Hindlimb muscle (tissue), 1 donor: ENCODE data around the gene FOXC1. TPM values are rescaled to one million over a fixed set of nuclear protein-coding genes. Genes with fewer than 3 reads are reported as not detected.

Source experiments
- DNase-seq: peaks from one replicate; pipeline ENCODE4 v3.0.0-alpha.2; 2013
- polyA plus RNA-seq: library from polyadenylated mRNA; unstranded; fragments of 120-200 nt; gene quantifications from one replicate; pipeline ENCODE4 v1.2.1, GENCODE V29; 2013; ENCODE audit not compliant: insufficient read length

FOXC1 gene
- polyA plus RNA-seq, 1 donor = 2.0 TPM

DNA sequence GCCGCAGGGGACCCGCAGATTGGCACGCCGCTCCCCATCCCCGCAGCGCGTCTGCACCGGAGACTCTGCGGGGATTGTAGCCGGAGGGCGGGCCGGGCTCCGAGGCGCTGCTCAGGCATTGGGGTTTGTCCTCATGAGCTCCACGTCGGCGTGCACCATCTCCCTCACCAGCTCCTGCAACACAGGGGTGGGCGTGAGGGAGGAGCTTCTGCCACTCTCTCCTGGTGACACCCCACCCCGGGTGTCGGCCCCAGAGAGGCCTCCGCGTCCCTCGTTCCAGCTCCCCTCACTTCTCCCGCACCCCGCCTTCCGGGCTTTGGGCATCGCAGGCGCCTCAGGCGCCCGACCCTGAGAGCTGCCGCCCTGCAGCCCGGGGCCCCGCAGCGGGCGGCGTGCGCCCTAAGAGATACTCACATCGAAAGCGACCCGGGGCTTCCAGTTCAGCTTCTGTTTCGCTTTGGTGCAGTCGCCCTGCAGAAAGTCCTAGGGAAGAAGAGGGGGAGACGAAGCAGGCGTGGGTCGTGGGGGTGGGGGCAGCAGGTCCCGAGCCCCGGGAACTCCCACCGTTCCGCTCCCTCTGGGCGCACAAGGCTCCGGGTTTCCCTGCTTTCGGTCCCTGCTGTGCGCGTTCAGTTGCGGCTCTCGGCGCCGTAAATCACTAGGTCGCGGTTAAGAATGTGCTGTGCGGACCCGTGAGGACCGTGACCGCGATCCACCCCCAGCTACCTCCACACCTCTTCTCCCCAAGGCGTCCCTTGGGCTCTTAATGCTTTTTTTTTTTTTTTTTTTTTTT, 14.5 kb downstream of the FOXC1 start:
- DNase-seq = no peak

DNA sequence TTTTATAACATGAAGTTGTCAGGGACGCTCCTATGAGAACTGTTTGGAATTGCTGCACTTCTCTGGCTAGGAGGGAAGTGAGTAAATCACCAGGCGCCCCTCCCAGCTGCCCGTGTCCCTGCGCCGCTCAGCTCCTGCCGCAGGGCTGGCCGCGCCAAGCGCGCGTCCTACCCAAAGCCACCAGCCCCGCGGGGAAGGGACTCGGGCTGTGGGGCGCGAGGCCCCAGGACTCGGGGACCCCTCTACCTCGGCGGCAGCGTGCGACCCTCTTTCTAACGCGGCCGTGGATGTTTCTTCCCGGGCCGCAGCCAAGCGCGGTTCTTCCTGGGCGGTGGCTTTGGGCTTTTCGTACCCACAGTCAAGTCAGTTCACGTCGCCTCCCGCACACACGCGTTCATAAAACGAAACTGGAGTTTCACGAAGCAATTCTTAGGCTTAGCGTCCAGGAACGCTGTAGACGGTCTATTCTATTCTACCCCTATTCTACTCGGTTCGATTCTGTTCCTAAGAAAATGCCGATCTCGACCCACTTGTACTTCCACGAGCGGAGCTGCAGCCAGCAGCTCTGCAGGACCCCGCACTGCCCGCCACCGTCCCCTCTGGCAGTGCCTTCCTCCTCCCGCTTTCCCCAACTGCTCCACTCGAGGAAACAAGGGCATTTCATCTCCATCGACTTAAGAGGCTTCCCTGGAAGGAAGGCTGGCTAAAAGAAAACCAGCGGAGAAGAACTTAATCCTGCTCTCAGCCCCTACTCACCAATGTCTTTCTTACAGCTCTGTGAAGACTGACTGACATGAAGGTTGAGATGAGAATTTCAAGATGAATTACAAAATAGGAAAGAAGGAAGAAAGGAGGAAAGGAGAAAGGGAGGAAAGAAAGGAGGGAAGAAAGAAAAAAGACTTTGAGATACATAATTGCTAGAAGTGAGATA, 15.4 kb downstream of the FOXC1 start:
- DNase-seq = no peak

DNA sequence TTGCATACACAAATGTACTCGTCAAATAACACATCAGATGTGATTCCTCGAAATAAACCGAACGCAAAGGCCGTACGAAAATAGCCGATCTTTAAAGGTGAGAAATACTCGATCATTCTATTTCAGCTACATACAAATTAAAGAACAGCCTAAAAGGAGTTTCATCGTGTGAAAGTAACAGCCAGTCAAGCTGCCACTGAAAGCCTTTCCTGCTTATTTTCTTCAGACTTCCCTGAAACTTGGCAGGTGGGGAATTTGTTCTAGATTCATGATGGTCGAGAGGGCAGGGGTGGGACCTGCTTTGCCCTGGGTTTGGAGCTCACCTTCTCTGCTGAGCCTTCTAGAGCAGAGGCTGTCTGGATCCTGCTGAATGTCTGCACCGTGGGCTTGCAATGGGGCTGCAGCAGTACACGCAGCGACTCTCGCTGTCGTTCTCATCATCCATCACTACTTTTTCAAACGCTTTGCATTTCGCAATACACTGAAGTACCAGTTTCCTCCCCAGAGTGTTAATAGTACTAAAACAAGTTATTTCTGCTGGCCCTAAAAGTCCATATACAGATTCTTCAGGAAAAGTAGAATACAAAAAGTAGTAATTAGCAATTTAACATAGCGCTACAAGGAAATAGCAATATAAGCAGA, 16.2 kb downstream of the FOXC1 start:
- no peak for DNase-seq

DNA sequence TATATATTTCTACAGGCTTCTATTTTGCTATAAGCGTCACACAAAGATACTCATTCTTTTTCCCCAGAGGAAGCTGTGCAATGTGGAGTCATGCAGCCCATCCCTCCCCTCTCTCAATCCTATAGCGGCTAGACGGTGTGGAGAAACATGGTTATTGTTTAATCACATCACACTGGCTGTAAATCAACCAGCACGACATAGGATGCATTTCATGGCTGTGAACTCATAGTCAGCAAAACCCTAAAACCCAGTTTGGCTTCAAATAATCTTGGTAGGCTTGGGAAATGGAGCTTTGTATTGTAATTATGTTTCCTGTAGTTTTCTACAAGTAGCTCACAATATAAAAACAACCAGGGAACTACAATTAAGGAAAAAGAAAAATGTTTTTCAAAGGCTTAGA, 16.8 kb downstream of the FOXC1 start:
- no peak for DNase-seq

DNA sequence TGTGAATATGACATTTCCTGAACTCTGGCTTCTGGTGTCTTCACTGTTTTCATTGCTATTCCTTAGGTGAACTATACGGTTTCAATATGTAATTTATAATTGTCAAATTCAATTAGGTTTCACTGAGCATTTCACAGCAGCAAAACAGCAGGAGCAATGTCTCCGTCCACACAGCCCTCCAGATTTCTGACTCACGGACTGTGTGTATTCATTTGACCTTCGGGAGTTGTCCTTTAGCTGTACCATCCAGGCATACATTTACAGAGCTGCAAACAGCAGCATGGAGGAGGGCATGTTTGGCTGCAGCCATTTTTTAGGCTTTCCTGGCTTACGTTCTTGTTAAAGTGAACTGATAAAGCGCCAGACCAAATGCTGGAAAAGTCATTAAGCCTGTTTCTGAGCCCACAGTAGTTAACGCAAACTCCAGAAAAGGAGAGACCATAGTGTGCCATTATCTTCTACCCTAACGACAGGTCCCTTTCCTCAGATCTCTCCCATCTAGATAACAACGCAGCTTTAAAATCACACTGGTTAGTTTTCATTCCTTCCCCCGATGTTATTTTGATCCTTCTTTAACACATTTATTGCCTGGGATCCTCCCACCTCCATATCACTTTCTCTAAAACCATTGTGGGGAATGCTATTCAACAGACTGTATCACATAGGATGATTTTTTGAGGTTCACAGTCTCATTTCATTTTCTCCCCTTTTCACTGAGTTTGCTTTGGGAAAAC, 18.3 kb downstream of the FOXC1 start:
- no peak for DNase-seq

DNA sequence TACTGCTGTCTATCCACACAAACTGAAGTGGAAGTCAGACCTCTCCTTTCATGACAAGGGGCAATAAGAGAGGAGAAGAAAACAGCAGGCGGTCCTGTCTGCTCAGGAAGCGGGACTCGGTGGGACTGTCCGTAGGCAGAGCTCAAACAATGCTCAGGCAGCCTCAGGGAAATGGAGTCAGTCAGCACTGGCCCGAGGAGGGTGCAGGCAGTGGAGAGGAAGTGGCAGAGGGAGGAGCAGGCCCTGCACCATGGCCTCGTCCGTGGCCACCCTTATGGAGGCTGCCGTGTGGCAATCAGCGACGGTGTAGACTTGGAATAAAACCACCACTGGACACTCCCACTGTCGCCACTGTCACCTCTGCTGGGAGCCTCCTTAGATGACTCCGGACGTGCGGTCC, 19.6 kb downstream of the FOXC1 start:
- DNase-seq = no peak

DNA sequence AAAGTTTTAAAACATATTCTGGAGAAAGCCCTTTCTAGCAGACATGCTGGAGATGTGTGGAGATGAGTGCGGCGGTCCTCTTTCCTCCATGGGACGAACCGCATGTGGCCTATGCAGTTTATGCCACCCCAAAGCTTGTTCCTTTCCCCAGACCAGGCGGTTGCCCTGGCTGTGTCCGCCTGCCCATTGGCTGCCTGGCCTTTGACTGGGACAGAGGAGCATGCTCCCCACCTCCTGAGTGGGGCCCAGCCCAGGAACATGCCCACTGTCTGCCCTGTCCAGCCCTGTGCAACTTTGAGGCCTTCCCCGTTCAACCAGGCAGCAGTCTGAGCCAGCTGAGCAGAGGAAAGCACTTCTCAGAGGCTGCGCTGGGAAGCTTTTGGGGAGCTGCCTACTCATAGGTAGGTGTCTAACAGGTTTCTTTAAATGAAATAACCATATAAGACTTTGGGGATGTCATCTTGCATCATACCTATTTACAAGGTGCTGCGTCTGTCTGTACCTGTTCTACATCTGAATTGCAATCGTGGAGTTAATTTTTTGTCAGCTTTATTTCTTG, 20.6 kb downstream of the FOXC1 start:
- DNase-seq = no peak

DNA sequence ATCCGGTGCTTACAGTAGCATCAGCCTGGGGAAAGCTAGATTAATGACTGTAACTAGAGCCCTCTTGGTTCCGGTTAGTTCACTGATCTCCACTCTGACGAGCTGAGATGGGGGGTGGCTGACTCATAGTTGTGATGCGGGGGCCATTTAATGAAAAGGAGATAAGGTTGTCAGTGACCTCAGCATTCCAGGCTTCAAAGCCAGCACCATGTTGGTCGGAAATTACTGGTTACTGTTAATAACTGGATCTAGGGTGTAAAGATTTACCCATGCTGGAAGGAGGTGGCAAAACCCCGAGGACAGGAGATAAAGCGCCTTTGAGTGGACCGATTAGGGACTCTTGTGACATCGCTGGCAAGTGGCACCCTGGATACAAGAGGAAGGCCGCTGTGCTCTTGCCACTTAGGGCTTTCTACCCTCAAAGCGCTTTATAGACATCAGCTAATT, 21.1 kb downstream of the FOXC1 start:
- no peak for DNase-seq

DNA sequence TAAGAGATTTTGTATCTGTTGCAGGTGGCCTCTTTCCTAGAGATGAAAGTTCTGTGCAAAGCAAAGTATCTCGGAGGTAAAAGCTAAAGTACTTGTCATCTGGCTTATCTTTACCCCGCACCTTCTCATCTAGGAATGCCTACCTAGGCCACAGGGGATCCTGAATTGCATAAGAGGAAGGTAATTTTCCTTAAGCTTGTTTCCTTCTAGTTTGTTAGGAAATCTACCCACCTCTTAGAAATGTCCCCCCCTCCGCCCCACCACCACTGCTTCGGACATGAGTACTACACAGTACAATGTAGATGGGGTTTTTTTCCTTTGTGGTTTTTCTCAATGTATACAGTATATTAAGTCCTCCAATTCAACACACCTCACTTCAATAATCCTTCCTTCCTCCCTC, 21.5 kb downstream of the FOXC1 start:
- DNase-seq = no peak

DNA sequence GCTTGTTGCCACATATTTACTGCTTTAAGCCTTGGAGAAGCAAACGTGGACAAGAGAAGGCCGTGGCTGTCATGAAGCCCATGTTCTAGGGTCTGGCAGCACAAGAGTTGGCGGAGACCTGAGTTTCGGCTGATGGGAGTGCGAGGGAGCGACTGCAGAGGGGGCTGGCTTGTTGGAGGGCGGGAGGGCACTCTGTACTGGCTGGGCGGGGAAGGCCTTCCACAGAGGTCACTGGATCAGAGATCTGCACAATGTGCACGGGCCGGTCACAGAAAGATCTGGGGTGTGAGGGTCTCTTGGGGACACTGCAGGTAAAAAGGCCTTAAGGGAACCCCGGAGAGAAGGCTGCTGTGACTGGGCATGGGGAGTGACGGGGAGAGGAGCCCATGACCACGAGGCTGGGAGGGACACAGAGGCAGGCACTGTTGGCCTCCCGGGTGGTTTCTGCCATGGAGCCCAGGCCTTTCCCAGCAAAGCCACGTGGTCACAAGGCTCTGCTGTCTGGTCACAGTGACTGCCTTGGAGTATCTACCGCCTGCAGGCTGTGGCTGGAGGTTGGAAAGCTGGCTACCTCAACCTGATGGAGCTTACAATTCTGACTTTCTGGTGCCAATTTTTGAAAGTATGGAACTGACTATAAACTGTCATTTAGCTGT, 23.8 kb downstream of the FOXC1 start:
- no peak for DNase-seq

DNA sequence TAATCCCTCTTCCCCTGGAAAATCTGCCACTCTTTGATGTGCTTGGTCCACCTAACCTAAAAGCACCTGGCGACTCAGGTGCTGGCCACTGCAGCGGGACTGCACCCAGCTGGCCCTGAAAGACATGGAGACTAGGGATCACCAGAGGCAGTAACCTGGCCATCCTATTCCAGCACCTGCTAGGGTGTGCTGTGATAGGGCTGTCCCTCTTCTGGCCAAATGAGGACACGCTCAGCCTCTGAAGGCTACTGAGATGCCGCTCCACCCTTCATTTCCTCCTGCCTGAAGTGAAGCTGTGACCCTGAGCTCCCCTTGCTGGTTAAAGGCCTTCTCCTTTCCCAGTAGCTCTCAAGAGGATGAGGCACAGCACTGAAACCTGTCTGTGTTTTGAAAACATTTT, 24.4 kb downstream of the FOXC1 start:
- no peak for DNase-seq

DNA sequence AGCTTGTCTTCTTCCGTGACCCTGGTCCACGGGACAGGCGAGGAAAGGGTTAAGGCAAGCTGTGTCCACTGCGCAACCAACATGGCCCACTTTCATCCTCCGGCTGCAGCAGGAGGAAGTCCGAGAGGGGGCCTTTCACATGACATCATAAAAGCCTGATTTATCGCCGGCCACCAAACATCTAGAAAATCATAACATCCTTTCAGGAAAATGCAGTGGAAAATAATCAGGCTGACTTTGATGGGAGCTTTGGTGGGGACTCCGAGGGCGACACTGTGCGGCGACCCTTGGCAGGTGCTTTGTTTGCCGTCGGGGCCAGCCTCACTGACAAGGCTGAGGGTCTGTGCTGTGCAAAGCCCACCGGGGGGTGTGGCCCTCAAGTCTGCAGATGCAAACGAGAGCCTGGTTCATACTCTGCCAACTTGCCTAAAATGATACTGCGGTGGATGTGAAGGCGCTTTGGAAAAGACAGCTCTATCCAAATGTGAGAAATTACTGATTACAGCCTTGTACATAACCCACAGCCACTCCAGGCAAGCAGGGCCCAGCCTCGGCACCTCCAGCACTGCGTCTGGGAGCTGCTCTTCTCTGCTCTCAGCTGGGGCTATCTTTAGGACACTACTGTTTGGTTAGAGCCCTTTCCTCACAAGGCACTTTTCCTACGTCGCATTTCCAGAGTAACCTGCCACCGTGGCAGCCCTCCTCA, 25.7 kb downstream of the FOXC1 start:
- no peak for DNase-seq

DNA sequence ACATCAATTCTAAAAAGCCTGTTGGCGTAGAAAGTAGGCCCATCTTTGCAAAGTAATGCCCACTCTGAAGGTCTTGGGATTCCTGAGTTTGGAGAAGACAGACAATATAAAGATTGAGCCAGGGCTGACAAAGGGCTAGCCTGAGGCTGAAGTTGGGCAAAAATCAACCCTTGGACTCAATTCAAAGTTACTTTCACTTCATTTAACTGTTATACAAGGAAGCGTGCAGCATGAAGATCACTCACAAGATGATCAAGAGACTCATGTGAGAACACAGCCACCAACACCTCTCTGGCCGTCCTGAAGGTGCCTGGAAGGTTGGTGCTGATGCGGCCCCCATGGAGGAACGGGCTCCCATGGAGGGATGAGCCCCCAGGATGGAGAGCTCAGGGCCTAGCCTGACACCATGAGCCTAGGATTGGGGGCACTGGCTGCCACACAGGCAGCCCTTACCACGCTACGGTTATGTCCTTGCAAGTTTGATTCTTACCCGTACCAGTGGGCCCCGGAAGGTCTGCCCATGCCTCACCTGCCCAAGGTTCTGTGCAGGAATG, 26.6 kb downstream of the FOXC1 start:
- no peak for DNase-seq

DNA sequence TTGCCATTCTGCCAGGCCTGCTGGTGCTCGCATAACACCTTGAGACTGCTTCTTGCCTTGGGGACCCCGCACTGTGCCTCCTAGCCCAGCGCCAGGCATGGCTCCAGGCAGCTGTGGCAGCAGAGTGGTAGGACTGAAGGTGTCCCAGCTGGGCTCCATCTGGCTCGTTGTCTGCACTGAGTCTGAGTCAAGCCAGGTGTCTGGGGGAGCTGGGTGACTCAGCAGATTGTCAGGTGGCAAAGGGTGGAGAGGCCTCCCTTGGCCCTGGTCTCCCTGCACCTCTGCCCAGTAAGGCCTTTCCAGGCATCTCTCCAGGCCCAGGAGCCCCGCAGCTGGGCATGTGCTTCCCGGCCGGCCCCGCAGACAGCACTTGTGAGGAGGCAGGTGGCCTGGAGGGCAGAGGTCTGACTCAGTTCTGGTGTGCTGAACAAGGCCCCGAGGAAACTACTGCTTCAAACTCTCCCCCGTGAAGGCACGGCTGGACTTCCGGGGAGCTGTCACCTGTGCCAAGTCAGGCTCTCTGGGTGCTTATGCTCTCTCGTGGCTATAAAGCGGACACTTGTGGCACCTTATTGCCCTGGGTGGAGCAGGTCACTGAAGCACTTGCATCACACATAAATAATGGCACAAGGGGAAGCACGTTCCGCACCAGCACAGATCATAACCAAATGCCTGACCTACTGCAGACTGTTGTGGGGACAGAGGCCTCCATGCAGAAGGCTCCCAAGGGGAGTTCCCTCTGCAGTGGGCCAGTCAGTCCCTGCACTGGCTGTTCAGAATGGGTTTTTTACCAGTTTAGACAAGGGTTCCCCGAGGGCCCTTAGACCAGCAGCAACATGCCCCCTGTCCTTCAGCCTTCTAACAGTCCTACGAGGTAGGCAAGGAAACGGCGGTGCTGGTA, 27.5 kb downstream of the FOXC1 start:
- no peak for DNase-seq

DNA sequence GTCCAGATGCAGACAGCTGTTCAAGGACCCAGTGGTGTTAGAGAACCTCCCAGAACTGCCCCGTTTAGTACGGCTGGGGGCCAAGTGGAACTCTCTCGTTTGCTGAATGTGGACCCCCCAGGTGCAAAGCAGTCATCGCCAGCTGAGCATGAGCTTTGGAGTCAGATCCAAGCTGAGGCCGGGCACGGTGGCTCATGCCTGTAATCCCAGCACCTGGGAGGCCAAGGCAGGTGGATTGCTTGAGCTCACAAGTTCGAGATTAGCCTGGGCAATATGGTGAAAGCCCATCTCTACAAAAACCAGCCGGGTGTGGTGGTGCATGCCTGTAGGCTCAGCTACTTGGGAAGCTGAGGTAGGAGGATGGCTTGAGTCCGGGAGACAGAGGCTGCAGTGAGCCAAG, 29.7 kb downstream of the FOXC1 start:
- no peak for DNase-seq

DNA sequence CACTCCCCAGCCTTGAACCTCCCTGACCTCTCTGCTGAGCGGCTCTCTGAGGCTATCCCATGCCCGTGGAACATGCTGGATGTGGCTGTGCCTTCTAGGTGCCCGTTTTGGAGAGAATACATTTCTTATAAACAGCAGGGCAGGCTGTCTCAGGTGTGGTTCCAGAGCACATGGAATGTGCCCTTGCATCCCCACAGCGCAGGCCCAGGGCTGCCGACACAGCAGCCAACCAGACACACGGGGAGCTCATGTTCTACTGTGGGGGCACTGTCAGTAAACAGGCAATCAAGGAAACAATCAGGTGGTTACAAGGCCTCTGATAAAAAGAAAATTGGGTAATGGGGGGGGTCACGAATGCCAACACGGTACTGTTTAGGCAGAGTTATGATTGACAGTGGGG, 30.8 kb downstream of the FOXC1 start:
- no peak for DNase-seq

DNA sequence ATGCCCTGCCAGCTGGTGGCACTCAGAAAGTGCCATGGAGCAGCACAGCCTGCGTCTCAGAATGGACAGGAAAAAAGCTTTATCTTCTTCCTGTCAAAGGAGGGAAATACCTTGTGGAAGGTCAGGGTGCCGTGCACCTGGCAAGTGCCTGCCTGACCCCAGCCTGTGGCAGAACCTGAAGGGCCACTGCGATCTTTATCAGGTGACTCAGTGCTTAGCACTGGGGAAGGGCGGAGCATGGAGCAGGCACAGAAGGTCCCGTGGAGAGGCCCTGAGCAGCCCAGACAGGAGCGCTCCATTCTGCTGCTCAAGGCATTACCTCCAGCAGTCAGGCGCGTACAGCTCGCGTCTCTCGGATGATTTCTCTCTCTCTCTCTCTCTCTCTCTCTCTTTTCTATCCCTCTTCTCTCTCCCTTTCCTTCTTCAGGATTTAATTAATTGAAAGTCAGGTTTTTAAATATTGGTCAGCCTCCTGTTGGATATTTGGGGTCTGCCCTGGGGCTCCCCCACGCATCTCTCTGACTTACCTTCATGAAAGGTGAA, 31.7 kb downstream of the FOXC1 start:
- no peak for DNase-seq

DNA sequence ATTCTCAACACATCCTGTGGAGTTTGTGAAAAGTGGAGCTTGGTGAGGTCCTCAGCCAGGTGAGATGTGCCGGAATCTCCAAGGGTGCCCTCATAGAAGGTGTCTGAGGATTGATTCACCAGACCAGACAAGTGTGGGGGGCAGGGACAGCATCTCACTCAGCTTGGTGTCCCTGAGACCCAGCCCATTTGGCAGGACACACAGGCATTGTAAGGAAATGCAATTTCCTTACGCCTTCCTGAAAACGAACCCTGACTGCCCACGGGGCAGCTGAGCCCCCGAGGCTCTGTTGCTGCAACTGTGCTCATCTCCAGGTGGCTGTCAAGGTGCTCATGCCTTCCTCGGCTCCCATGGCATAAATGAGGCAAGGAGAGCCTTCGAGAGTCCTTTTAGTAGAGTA, 33.4 kb downstream of the FOXC1 start:
- no peak for DNase-seq

DNA sequence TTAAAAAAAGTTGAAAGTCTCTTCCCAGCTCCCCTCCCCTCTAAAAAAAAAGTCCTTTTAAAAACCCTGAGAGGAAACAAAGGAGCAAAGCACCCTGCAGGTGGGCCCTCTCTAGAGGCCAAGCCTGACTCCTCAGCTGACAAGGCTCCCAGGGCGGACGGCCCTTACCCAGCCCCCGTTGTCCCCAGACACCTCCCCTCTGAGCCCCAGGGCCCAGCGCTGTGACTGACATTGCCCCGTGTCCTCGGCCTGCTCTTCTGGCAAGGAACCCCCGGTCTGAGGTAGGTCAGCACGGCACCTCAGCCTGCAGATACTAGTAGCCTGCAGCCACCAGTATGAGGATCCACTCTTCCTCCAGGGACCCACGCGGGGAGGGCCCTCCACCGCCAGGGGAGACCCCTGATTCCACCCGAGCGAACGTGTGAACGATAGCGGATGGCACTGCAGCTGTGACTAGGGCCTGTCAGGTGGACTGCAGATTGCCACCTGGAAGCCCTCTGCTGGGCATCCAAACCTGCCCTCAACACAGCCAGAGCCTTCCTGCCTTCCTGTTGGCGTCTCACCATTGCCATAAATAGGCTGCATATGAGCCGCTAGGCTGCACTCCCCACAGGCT, 34.2 kb downstream of the FOXC1 start:
- no peak for DNase-seq
